ENCODE data around the gene NR1H4. TPM values are rescaled to one million over a fixed set of nuclear protein-coding genes. Genes with fewer than 3 reads are reported as not detected.

NR1H4 gene
- total and polyA plus RNA-seq, 11 donors = not detected

DNA sequence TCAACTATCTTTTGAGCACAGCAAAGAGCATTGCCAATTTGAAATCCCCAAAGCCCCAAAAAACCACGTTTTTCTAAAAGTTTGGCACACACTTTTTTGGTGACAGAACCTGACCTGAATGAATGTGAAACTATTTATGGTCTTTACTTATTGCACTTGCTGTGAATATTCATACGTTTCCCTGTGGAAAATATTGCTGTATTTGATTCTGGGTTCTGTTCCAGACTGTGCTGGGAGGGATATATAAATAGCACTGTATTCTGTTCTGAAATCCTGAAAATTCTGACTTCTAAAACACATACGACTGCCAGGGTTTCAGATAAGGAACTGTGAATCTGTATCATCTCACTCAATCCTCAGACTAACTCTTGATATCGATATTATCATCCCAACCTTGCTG, 35.1 kb downstream of the NR1H4 start:
- 42 to 57% (median 45%) methylated on average over 4 of the region's 4 CpGs for WGBS, 4 donors
- H3K27ac ChIP-seq = no peak overlapping the region
- DNase-seq (no peak), ATAC-seq (no peak)
- H3K27me3 ChIP-seq = no peaks in the 10 kb centered on the region
- TF ChIP-seq CTCF (IDR thresholded peaks at IDR 0.05) (no peak), POLR2A (IDR thresholded peaks at IDR 0.05) (no peak)
- no peaks in the 10 kb centered on the region for H3K4me1 ChIP-seq
- H3K4me3 ChIP-seq = no peak overlapping the region
- no peaks in the 10 kb centered on the region for H3K36me3 ChIP-seq
- H3K9me3 ChIP-seq = no peaks in the 10 kb centered on the region
- intact Hi-C loops (cut with DNase I) = no loop called here

GRCh38 chr12:100512692-100513091, 39.0 kb downstream of the NR1H4 start:
- Histone ChIP-seq H3K27ac (no peak overlapping the region), H3K36me3 (no peaks in the 10 kb centered on the region), H3K4me3 (no peak overlapping the region), H3K9me3 (peaks cover 0 to 7% (median 0%) of the 10 kb centered on the region in 12 donors), H3K27me3 (no peaks in the 10 kb centered on the region), H3K4me1 (no peaks in the 10 kb centered on the region)
- no peak for ATAC-seq
- TF ChIP-seq CTCF (IDR thresholded peaks at IDR 0.05) = no peak
- no peak for TF ChIP-seq POLR2A (IDR thresholded peaks at IDR 0.05)
- intact Hi-C loops (cut with DNase I) = no loop called here
- no peak for DNase-seq
- 73 to 80% (median 76%) methylated on average over 3 of the region's 3 CpGs for WGBS, 4 donors

- DNase-seq (no peak), ATAC-seq (no peak)
- no peaks in the 10 kb centered on the region for H3K4me1 ChIP-seq
- H3K27me3 ChIP-seq = no peaks in the 10 kb centered on the region
- intact Hi-C loops (cut with DNase I) = no loop called here
- H3K36me3 ChIP-seq = no peaks in the 10 kb centered on the region
- peaks cover 0 to 7% (median 0%) of the 10 kb centered on the region in 12 donors for H3K9me3 ChIP-seq
- no peak overlapping the region for H3K4me3 ChIP-seq
- 90 to 94% (median 92%) methylated on average over 3 of the region's 3 CpGs for WGBS, 4 donors
- H3K27ac ChIP-seq = no peak overlapping the region
- TF ChIP-seq POLR2A (IDR thresholded peaks at IDR 0.05) (no peak), CTCF (IDR thresholded peaks at IDR 0.05) (no peak)
Measured at GRCh38 chr12:100515968-100516367, 42.3 kb downstream of the NR1H4 start.

GRCh38 chr12:100518376-100518775, 44.7 kb downstream of the NR1H4 start:
- H3K27ac ChIP-seq = no peak overlapping the region
- H3K4me3 ChIP-seq = no peak overlapping the region
- no peaks in the 10 kb centered on the region for H3K36me3 ChIP-seq
- H3K4me1 ChIP-seq = no peaks in the 10 kb centered on the region
- no peak for TF ChIP-seq CTCF (IDR thresholded peaks at IDR 0.05)
- no peak for TF ChIP-seq POLR2A (IDR thresholded peaks at IDR 0.05)
- peaks cover 0 to 7% (median 0%) of the 10 kb centered on the region in 12 donors for H3K9me3 ChIP-seq
- intact Hi-C loops (cut with DNase I) = no loop called here
- WGBS, 4 donors = 51 to 76% (median 67%) methylated on average over 1 of the region's 1 CpG
- ATAC-seq = no peak
- peaks cover 0 to 5% (median 0%) of the 10 kb centered on the region in 9 donors for H3K27me3 ChIP-seq
- no peak for DNase-seq
